Subcutaneous abdominal adipose tissue (tissue), 5 donors: ENCODE results near the gene ATG14.
A peak's percentile ranks its signal among the peaks of the same experiment; 100 is the strongest.
"Not testable (repeated sequence)": the region's sequence is repeated elsewhere in the genome, so short reads cannot be mapped to it uniquely, and the experiment has no call there.

Experiments
- H3K27ac ChIP-seq: one replicate; pipeline ENCODE4 v1.7.0; 2013; ENCODE audit warnings: low read depth, mild to moderate bottlenecking, inconsistent platforms, low read length, moderate library complexity
- H3K27me3 ChIP-seq, 5 donors: one replicate each; pipeline ENCODE4 v1.7.0; 2013; ENCODE audit warnings: low read length in 5 of 5, inconsistent platforms in 1 of 5; ENCODE audit not compliant: control insufficient read depth in 5 of 5, insufficient read depth in 4 of 5
- H3K36me3 ChIP-seq, 5 donors: one replicate each; pipeline ENCODE4 v1.7.0; 2013; ENCODE audit warnings: low read length in 5 of 5; ENCODE audit not compliant: control insufficient read depth in 5 of 5, insufficient read depth in 5 of 5
- H3K4me1 ChIP-seq, 5 donors: one replicate each; pipeline ENCODE4 v1.7.0; 2013; ENCODE audit warnings: low read length in 5 of 5, mild to moderate bottlenecking in 3 of 5, moderate library complexity in 1 of 5; ENCODE audit not compliant: control insufficient read depth in 5 of 5, insufficient read depth in 5 of 5
- H3K4me3 ChIP-seq, 5 donors: one replicate each; pipeline ENCODE4 v1.7.0; 2013; ENCODE audit warnings: low read length in 5 of 5, low read depth in 1 of 5
- H3K9ac ChIP-seq, 5 donors: one replicate each; pipeline ENCODE4 v1.7.0; 2013; ENCODE audit warnings: low read length in 5 of 5, mild to moderate bottlenecking in 4 of 5, moderate library complexity in 3 of 5
- H3K9me3 ChIP-seq, 5 donors: one replicate each; pipeline ENCODE4 v1.7.0; 2013; ENCODE audit warnings: low read length in 5 of 5; ENCODE audit not compliant: control insufficient read depth in 5 of 5
- donor health status: healthy.
- donor health status: healthy.
- donor health status: healthy.
- donor health status: healthy.
- donor health status: healthy.

ATG14 gene

DNA sequence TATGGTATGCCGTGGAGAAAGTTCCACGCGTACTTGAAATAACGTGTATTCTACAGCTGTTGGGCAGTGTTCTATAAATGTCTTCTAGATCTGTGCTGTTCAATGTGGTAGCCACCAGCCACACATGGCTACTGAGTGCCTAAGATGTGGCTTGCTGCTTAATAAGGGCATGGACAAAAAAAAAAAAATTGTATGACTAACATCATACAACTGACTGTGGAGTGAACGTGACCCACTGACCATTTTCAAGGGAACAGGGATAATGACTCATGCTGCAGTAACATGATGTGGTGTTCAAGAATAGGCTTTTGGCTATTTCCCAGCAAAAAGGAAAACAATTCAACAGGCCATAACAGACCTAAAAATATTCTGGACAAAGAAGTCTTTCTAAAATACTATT is 13.0 kb downstream of the ATG14 start:
- Histone ChIP-seq H3K27ac (no peak overlapping the region), H3K27me3 (no peaks in the 10 kb centered on the region), H3K4me3 (no peak overlapping the region), H3K9me3 (no peaks in the 10 kb centered on the region), H3K36me3 (peaks cover 12 to 25% (median 16%) of the 10 kb centered on the region in 5 donors), H3K9ac (no peak overlapping the region), H3K4me1 (peaks cover 0 to 5% (median 3%) of the 10 kb centered on the region in 5 donors)

DNA sequence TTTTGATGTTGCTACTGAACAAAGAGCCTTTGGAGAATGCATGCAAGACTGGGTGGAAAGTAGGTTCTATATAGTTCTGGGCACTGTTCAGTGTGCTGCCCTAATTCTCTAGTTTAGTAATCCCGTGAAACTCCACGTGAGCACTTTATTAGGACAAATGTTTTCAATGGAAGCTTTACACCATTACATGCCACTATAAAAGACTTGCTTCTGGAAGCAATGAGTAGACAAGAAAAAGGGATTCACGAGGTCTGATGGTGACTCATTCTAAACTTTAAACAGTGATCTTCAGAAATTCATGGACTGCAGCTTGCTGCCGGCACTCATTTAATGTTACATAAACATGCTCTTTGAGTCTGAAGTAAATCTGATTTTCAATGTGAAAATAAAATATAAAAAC is 22.3 kb downstream of the ATG14 start:
- H3K9ac ChIP-seq = no peak overlapping the region
- H3K4me3 ChIP-seq = no peak overlapping the region
- H3K27me3 ChIP-seq = no peaks in the 10 kb centered on the region
- no peak overlapping the region for H3K27ac ChIP-seq
- H3K4me1 ChIP-seq = peaks cover 0 to 5% (median 0%) of the 10 kb centered on the region in 5 donors
- H3K36me3 ChIP-seq = peaks cover 24 to 54% (median 33%) of the 10 kb centered on the region in 5 donors
- H3K9me3 ChIP-seq = no peaks in the 10 kb centered on the region

DNA sequence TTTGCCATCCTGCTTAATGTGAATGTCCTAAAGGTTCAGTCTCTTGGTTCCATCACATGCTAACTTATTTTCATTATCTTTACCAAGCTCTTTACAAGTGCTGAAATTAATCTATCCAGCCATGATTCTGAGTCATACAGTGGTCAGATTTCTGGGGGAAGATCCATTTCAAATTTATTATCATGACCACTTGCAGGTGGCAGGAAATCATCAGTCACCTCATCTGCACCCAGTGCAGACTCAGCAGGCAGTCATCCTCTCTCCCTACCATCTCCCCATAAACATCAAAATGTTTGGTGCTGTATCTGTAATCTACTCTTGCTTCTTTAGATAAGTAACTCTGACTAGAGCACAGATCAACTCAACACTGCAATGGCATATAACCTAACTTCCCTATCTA is 23.5 kb downstream of the ATG14 start:
- no peak overlapping the region for H3K27ac ChIP-seq
- H3K27me3 ChIP-seq = no peaks in the 10 kb centered on the region
- peaks cover 23 to 51% (median 34%) of the 10 kb centered on the region in 5 donors for H3K36me3 ChIP-seq
- peaks cover 3 to 14% (median 5%) of the 10 kb centered on the region in 5 donors for H3K4me1 ChIP-seq
- no peak overlapping the region for H3K4me3 ChIP-seq
- no peaks in the 10 kb centered on the region for H3K9me3 ChIP-seq
- H3K9ac ChIP-seq = no peak overlapping the region

DNA sequence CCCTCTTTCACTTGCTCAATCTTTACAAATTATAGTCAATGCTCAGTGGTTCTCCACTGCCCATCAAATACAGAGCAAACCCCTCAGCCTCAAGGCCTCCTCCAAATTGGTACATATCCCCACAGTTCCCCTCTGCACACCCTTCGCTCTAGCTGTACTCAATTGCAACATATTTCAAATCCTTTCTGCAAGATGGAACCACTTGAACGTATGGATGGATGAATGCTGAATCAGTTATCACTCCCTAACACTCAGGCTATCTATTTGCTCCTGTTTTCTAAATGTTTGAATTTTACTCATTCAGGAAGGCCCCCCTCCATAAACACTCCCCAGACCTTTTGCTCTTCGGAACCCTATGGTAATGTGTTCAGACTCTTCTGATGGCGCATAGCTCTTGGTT is 24.5 kb downstream of the ATG14 start:
- peaks cover 3 to 19% (median 8%) of the 10 kb centered on the region in 5 donors for H3K4me1 ChIP-seq
- no peaks in the 10 kb centered on the region for H3K27me3 ChIP-seq
- H3K9ac ChIP-seq = no peak overlapping the region
- H3K9me3 ChIP-seq = no peaks in the 10 kb centered on the region
- H3K27ac ChIP-seq = no peak overlapping the region
- H3K4me3 ChIP-seq = no peak overlapping the region
- peaks cover 20 to 55% (median 34%) of the 10 kb centered on the region in 5 donors for H3K36me3 ChIP-seq

DNA sequence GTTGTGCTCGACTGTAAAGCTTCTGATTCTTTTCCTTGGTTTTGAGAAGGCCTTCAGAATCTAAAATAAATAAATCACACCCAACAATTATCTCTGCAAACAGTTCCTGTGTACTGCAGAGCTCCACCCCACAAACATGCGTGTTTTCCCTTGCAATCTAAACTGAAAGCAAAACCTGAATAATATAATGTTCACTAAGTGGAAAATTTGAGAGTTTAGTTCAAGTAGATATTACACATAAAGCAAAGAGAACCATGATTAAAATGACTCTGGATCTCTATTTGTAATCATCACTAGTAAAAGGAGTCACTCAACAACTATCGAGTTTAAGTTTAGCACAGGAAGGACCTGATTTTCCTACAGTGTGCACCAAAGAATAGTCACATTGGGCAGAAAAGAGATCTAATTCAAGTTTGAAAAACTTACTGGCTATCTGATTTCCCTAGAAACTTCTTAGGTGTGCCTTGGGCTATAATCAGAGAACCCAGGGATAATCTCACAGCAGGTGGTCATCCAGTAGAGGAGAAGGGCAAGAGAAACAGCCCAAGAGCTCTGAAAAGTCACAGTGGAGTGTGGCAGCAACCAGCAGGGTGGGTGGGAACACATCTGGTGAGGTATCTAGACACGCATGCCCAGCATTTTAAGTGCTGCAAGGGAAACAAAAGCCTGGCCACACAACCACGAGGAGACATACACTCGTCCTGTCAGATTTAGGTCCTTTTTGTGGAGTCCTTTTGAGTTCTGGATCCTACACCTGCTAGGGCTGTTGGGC is 25.4 kb downstream of the ATG14 start:
- Histone ChIP-seq H3K36me3 (peaks cover 23 to 64% (median 40%) of the 10 kb centered on the region in 5 donors), H3K9me3 (no peaks in the 10 kb centered on the region), H3K27me3 (no peaks in the 10 kb centered on the region), H3K9ac (no peak overlapping the region), H3K4me3 (no peak overlapping the region), H3K27ac (peak overlapping the region; percentile 20), H3K4me1 (peaks cover 3 to 19% (median 8%) of the 10 kb centered on the region in 5 donors)

DNA sequence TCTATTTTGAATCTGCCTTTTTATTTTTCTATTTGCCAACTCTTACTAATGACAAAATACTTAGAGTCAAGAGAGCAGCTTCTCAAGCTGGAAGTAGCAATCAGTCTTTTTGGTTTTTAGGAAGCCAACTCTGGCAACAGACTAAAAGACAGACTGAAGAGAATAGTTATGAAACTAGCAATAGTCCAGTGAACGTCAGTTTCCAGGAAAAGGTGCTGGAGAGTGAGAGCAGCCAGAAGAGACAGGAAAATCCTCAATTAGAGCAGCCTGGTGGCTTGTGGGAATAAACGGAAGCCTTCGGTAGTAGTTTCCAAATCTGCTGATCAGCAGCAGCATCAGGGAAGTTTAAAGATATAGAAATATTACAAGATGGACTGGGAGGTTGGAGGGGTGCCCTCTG is 27.1 kb downstream of the ATG14 start:
- Histone ChIP-seq H3K27ac (peak overlapping the region; percentile 51), H3K36me3 (peaks cover 24 to 71% (median 55%) of the 10 kb centered on the region in 5 donors), H3K4me1 (peaks cover 3 to 19% (median 8%) of the 10 kb centered on the region in 5 donors), H3K9ac (peak overlapping the region in 2 of 5 donors; percentile 22 to 49), H3K27me3 (no peaks in the 10 kb centered on the region), H3K9me3 (no peaks in the 10 kb centered on the region), H3K4me3 (no peak overlapping the region)

DNA sequence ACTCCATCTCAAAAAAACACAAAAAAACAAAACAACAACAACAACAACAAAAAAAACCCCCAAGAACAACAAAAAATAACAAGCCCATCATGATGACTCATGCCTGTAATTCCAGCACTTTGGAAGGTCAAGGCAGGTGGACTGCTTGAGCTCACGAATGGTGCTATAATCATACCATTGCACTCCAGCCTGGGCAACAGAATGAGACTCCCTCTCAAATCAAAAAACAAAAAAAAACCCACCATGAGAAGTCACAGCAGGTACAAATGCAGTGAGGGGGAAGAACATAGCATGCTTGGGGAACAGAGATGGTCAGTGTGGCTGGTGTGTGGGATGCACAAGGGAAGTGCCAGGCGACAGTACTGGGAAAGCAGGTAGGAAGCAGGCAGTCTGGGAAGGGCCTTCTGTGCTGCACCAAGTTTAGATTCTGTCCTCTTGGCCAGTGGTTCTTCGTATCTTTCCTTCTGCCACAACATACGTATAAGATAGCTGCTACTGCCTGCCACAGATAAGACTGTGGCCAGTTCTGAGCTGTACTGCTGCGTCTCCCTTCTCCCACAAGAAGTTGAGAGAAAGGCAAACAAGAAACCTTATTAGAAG is 28.0 kb downstream of the ATG14 start:
- Histone ChIP-seq H3K9me3 (no peaks in the 10 kb centered on the region), H3K27ac (peak overlapping the region; percentile 51), H3K4me3 (no peak overlapping the region), H3K4me1 (peaks cover 3 to 19% (median 8%) of the 10 kb centered on the region in 5 donors), H3K9ac (peak overlapping the region in 2 of 5 donors; percentile 2 to 22), H3K36me3 (peaks cover 16 to 69% (median 53%) of the 10 kb centered on the region in 5 donors), H3K27me3 (no peaks in the 10 kb centered on the region)

DNA sequence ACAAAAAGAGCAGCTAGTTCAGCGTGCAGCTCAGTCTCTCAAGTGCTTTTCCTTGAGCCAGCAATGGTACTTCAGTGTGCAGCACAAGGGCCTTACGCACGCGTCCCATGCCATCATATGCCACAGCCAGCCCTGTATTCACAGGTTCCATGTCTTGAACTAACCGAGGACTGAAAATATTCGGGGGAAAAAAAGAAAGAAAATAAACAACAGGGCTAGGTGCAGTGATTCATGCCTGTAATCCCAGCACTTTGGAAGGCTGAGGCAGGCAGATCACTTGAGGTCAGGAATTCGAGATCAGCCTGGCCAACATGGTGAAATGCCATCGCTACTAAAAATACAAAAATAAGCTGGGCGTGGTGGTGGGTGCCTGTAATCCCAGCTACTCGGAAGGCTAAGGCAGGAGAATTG is 28.6 kb downstream of the ATG14 start:
- Histone ChIP-seq H3K4me1 (peaks cover 3 to 19% (median 8%) of the 10 kb centered on the region in 5 donors), H3K36me3 (peaks cover 17 to 70% (median 57%) of the 10 kb centered on the region in 5 donors), H3K9ac (peak overlapping the region in 1 of 5 donors; percentile 25)
- not testable (repeated sequence) for H3K4me3 ChIP-seq, H3K27ac ChIP-seq, H3K9me3 ChIP-seq, H3K27me3 ChIP-seq

DNA sequence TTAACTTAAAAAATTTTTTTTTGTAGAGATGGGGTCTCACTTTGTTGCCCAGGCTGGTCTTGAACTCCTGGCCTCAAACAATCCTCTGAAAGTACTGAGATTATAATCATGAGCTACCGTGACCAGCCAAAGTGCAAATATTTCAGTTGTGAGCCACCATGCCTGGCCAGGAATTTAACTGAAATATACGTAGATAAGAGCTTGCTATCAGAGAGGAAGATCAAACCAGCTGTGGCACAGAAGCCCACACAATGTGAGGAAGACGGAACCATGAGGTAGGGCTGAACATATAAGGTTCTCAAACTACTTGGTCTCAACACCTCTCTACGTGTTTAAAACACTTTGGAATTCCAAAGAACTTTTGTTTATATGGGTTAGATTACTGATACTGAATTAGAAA is 29.1 kb downstream of the ATG14 start:
- H3K9me3 ChIP-seq = no peaks in the 10 kb centered on the region
- peak overlapping the region in 1 of 5 donors; percentile 25 for H3K9ac ChIP-seq
- H3K4me3 ChIP-seq = no peak overlapping the region
- no peak overlapping the region for H3K27ac ChIP-seq
- peaks cover 3 to 19% (median 8%) of the 10 kb centered on the region in 5 donors for H3K4me1 ChIP-seq
- peaks cover 20 to 68% (median 56%) of the 10 kb centered on the region in 5 donors for H3K36me3 ChIP-seq
- no peaks in the 10 kb centered on the region for H3K27me3 ChIP-seq

DNA sequence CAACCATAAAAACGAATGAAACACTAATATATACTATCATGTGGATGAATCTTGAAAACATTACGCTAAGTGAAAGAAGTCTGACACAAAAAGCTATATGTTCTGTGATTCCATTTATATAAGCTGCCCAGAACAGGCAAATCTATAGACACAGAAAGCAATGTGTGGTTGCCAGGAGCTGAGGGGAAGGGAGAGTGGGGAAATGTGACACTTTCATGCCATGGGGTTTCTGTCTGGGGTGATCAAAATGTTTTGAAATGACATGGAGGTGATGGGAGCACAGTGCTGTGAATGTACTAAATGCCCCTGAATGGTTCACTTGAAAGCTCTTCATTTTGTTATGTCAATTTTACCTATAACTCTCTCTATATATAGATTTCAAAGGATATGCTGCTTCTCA is 30.1 kb downstream of the ATG14 start:
- Histone ChIP-seq H3K9me3 (no peaks in the 10 kb centered on the region), H3K9ac (no peak overlapping the region), H3K4me1 (peaks cover 3 to 19% (median 8%) of the 10 kb centered on the region in 5 donors), H3K4me3 (no peak overlapping the region), H3K36me3 (peaks cover 20 to 68% (median 56%) of the 10 kb centered on the region in 5 donors), H3K27ac (no peak overlapping the region), H3K27me3 (no peaks in the 10 kb centered on the region)
